H9 (cell line): ENCODE results near the gene CCDC85A. TPM values are rescaled to one million over a fixed set of nuclear protein-coding genes. Genes with fewer than 3 reads are reported as not detected.

Experiments
- DNase-seq: peaks from one replicate; pipeline ENCODE4 v3.0.0-alpha.2; 2017
- H2AFZ ChIP-seq: one replicate; pipeline ENCODE4 v1.6.1; 2013; ENCODE audit warnings: mild to moderate bottlenecking, low read length, control low read depth, moderate library complexity
- H2AK5ac ChIP-seq: 2 replicates; pipeline ENCODE4 v1.6.1; 2013; ENCODE audit warnings: low read length, control low read depth, mixed read lengths; ENCODE audit not compliant: insufficient read length
- H2BK120ac ChIP-seq: one replicate; pipeline ENCODE4 v1.6.1; 2013; ENCODE audit warnings: low read depth, mild to moderate bottlenecking, low read length, control low read depth, inconsistent platforms; ENCODE audit not compliant: poor library complexity, severe bottlenecking
- H2BK12ac ChIP-seq: 2 replicates; pipeline ENCODE4 v1.6.1; 2013; ENCODE audit warnings: low read length, control low read depth, mixed read lengths, low read depth; ENCODE audit not compliant: insufficient read length
- H2BK15ac ChIP-seq: 2 replicates; pipeline ENCODE4 v1.6.1; 2013; ENCODE audit warnings: low read depth, low read length, control low read depth
- H2BK20ac ChIP-seq: one replicate; pipeline ENCODE4 v1.6.1; 2013; ENCODE audit warnings: low read depth, mild to moderate bottlenecking, low read length, control low read depth, inconsistent platforms; ENCODE audit not compliant: poor library complexity, severe bottlenecking
- H2BK5ac ChIP-seq: 2 replicates; pipeline ENCODE4 v1.6.1; 2013; ENCODE audit warnings: low read length, control low read depth, mixed read lengths; ENCODE audit not compliant: insufficient read length
- H3K14ac ChIP-seq: 2 replicates; pipeline ENCODE4 v1.6.1; 2013; ENCODE audit warnings: low read length, control low read depth; ENCODE audit not compliant: insufficient read depth
- H3K18ac ChIP-seq: 2 replicates; pipeline ENCODE4 v1.6.1; 2013; ENCODE audit warnings: low read depth, mild to moderate bottlenecking, mixed read lengths, low read length, control low read depth; ENCODE audit not compliant: insufficient read length
- H3K23ac ChIP-seq: 2 replicates; pipeline ENCODE4 v1.6.1; 2013; ENCODE audit warnings: low read length, control low read depth, mixed read lengths, low read depth; ENCODE audit not compliant: insufficient read length
- H3K23me2 ChIP-seq: 2 replicates; pipeline ENCODE4 v1.6.1; 2013; ENCODE audit warnings: low read depth, mild to moderate bottlenecking, mixed read lengths, low read length, control low read depth; ENCODE audit not compliant: insufficient read length, poor library complexity, severe bottlenecking
- H3K27ac ChIP-seq: 2 replicates; pipeline ENCODE4 v1.5.1; 2013; ENCODE audit warnings: low read length, control low read depth, mixed read lengths, low read depth; ENCODE audit not compliant: insufficient read length
- H3K27me3 ChIP-seq: 2 replicates; pipeline ENCODE4 v1.6.1; 2013; ENCODE audit warnings: low read length, control low read depth, inconsistent platforms; ENCODE audit not compliant: insufficient read depth
- H3K4ac ChIP-seq: 2 replicates; pipeline ENCODE4 v1.6.1; 2013; ENCODE audit warnings: low read depth, mild to moderate bottlenecking, control low read depth, inconsistent platforms, low read length, moderate library complexity
- H3K4me1 ChIP-seq: 2 replicates; pipeline ENCODE4 v1.6.1; 2013; ENCODE audit warnings: low read length, control low read depth, inconsistent platforms; ENCODE audit not compliant: insufficient read depth
- H3K4me2 ChIP-seq: 2 replicates; pipeline ENCODE4 v1.6.1; 2013; ENCODE audit warnings: low read length, control low read depth, mixed read lengths; ENCODE audit not compliant: insufficient read length, insufficient read depth
- H3K56ac ChIP-seq: 2 replicates; pipeline ENCODE4 v1.6.1; 2013; ENCODE audit warnings: low read depth, mild to moderate bottlenecking, mixed read lengths, low read length, control low read depth; ENCODE audit not compliant: insufficient read length
- H3K79me1 ChIP-seq: 2 replicates; pipeline ENCODE4 v1.6.1; 2013; ENCODE audit warnings: low read depth, mild to moderate bottlenecking, moderate library complexity, low read length, control low read depth, inconsistent platforms; ENCODE audit not compliant: insufficient read depth, poor library complexity, severe bottlenecking
- H3K79me2 ChIP-seq: 2 replicates; pipeline ENCODE4 v1.6.1; 2013; ENCODE audit warnings: low read length, control low read depth, inconsistent platforms; ENCODE audit not compliant: insufficient read depth
- H3K9ac ChIP-seq: 2 replicates; pipeline ENCODE4 v1.6.1; 2013; ENCODE audit warnings: low read length, control low read depth, mixed read lengths; ENCODE audit not compliant: insufficient read length; ENCODE audit errors: extremely low read depth
- H3K9me3 ChIP-seq: one replicate; pipeline ENCODE4 v1.6.1; 2013; ENCODE audit warnings: low read depth, low read length, inconsistent platforms; ENCODE audit not compliant: control insufficient read depth
- H3T11ph ChIP-seq: one replicate; pipeline ENCODE4 v1.6.1; 2013; ENCODE audit warnings: mild to moderate bottlenecking, low read length, control low read depth, inconsistent platforms
- H4K20me1 ChIP-seq: one replicate; pipeline ENCODE4 v1.6.1; 2013; ENCODE audit not compliant: control insufficient read depth, insufficient read length, insufficient read depth
- H4K5ac ChIP-seq: 2 replicates; pipeline ENCODE4 v1.6.1; 2013; ENCODE audit warnings: low read depth, mild to moderate bottlenecking, mixed read lengths, low read length, control low read depth; ENCODE audit not compliant: insufficient read length
- H4K8ac ChIP-seq: replicated peaks from 2 replicates; pipeline ENCODE4 v1.6.1; 2013; ENCODE audit warnings: low read length, control low read depth, mixed read lengths, low read depth; ENCODE audit not compliant: insufficient read length
- H4K91ac ChIP-seq: 2 replicates; pipeline ENCODE4 v1.6.1; 2013; ENCODE audit warnings: low read depth, mild to moderate bottlenecking, moderate library complexity, mixed read lengths, low read length, control low read depth; ENCODE audit not compliant: insufficient read length
- H3K27ac Mint-ChIP-seq, 3 experiments: 2 replicates in 2 of 3; 3 replicates in 1 of 3; pipeline ENCODE4 v1.8.0; 2020 to 2021; ENCODE audit warnings: mixed read lengths in 3 of 3, mild to moderate bottlenecking in 1 of 3, moderate library complexity in 1 of 3
- H3K27me3 Mint-ChIP-seq: 2 replicates; pipeline ENCODE4 v1.8.0; 2021; ENCODE audit warnings: low read depth, mild to moderate bottlenecking, moderate library complexity, mixed read lengths
- H3K36me3 Mint-ChIP-seq, 3 experiments: 2 replicates in 2 of 3; 3 replicates in 1 of 3; pipeline ENCODE4 v1.8.0; 2020 to 2021; ENCODE audit warnings: low read depth in 3 of 3, mixed read lengths in 3 of 3; ENCODE audit not compliant: insufficient read depth in 1 of 3
- H3K4me1 Mint-ChIP-seq, 2 experiments: 2 replicates each; pipeline ENCODE4 v1.8.0; 2020; ENCODE audit warnings: mixed read lengths in 2 of 2
- H3K4me3 Mint-ChIP-seq, 2 experiments: 2 replicates in 1 of 2; 3 replicates in 1 of 2; pipeline ENCODE4 v1.8.0; 2020 to 2021; ENCODE audit warnings: mild to moderate bottlenecking in 2 of 2, mixed read lengths in 2 of 2, moderate library complexity in 1 of 2
- H3K9me3 Mint-ChIP-seq, 2 experiments: 2 replicates in 1 of 2; 3 replicates in 1 of 2; pipeline ENCODE4 v1.8.0; 2020; ENCODE audit warnings: mild to moderate bottlenecking in 2 of 2, mixed read lengths in 2 of 2, moderate library complexity in 1 of 2
- WGBS: extraction: QIAGEN DNeasy Blood & Tissue Kit; methylation state at CpG from one replicate; pipeline ENCODE4 v1.1.7; 2013; ENCODE audit warnings: missing lambda C conversion rate, low lambda C conversion rate, mixed read lengths; ENCODE audit not compliant: insufficient read length; ENCODE audit errors: extremely low coverage; 5-methylcytosine and 5-hydroxymethylcytosine counted together
- total RNA-seq: library from RNA; stranded (reverse); gene quantifications from 2 replicates; pipeline ENCODE4 v1.2.1, GENCODE V29; 2021
- TF ChIP-seq, protein P1 (sequence below): fragments of 200-600 bp; sonication (generic); conservative IDR thresholded peaks from 3 replicates; pipeline ENCODE4 v1.8.0; 2021; ENCODE audit warnings: antibody characterized with exemption, mild to moderate bottlenecking

The CCDC85A gene
- total RNA-seq, 1 experiment from 2014 or later: 0.17 TPM

DNA sequence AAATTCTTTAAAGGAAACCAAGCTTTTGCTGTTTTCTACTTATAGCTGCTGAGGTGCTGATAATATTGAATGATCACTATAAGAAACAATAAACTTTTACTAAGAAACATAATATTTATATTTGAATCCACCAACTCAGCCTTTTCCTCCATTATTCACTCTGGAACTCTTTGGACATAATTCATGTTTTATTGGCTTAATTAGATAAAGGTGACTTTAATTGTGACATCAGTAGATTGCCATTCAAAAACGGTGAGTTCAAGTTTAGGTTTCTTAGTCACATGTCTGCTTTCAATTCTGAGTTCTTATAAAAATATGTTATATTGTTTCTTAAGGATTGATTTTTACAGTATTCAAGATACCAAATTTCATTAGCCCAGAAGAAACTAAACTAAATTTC is 24.0 kb downstream of the CCDC85A start:
- H4K20me1 ChIP-seq: no peaks in the 10 kb centered on the region
- WGBS: no CpG with 5 or more reads among the region's 1 CpG
- H2BK15ac ChIP-seq: no peak overlapping the region

More for the DNA sequence above, 24.0 kb downstream of the CCDC85A start:
- H2AFZ ChIP-seq: no peak overlapping the region
- no peak overlapping the region for H3K27ac ChIP-seq
- no peaks in the 10 kb centered on the region for H3K36me3 Mint-ChIP-seq
- no peak overlapping the region for H3K9ac ChIP-seq
- no peak overlapping the region for H2BK12ac ChIP-seq
- no peak overlapping the region for H2AK5ac ChIP-seq
- H3K27me3 Mint-ChIP-seq: peaks cover 16% of the 10 kb centered on the region
- no peak overlapping the region for H3K56ac ChIP-seq
- no peaks in the 10 kb centered on the region; a peak in 1 of 5 replicates for H3K9me3 Mint-ChIP-seq
- no peak overlapping the region for H3K18ac ChIP-seq
- H3K79me2 ChIP-seq: no peaks in the 10 kb centered on the region
- TF ChIP-seq, protein P1, sequence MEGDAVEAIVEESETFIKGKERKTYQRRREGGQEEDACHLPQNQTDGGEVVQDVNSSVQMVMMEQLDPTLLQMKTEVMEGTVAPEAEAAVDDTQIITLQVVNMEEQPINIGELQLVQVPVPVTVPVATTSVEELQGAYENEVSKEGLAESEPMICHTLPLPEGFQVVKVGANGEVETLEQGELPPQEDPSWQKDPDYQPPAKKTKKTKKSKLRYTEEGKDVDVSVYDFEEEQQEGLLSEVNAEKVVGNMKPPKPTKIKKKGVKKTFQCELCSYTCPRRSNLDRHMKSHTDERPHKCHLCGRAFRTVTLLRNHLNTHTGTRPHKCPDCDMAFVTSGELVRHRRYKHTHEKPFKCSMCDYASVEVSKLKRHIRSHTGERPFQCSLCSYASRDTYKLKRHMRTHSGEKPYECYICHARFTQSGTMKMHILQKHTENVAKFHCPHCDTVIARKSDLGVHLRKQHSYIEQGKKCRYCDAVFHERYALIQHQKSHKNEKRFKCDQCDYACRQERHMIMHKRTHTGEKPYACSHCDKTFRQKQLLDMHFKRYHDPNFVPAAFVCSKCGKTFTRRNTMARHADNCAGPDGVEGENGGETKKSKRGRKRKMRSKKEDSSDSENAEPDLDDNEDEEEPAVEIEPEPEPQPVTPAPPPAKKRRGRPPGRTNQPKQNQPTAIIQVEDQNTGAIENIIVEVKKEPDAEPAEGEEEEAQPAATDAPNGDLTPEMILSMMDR: no peak
- no peak overlapping the region for H3K14ac ChIP-seq
- no peak overlapping the region for H3K4ac ChIP-seq
- no peaks in the 10 kb centered on the region for H3K79me1 ChIP-seq
- H3K27me3 ChIP-seq: no peaks in the 10 kb centered on the region
- H4K8ac ChIP-seq: no peak overlapping the region
- no peak overlapping the region for H2BK20ac ChIP-seq
- H4K91ac ChIP-seq: no peak overlapping the region
- DNase-seq: no peak
- H3K23me2 ChIP-seq: no peaks in the 10 kb centered on the region
- H3K4me2 ChIP-seq: no peak overlapping the region
- H3K27ac Mint-ChIP-seq: no peak overlapping the region
- H2BK5ac ChIP-seq: no peak overlapping the region
- no peak overlapping the region for H3K4me3 Mint-ChIP-seq
- no peaks in the 10 kb centered on the region for H3K4me1 ChIP-seq
- no peak overlapping the region for H3K23ac ChIP-seq
- H2BK120ac ChIP-seq: no peak overlapping the region
- no peaks in the 10 kb centered on the region for H3K9me3 ChIP-seq
- no peak overlapping the region for H3T11ph ChIP-seq
- no peak overlapping the region for H4K5ac ChIP-seq
- no peaks in the 10 kb centered on the region for H3K4me1 Mint-ChIP-seq
